Stimulated activated CD4-positive, alpha-beta T cell treated with anti-CD3 and anti-CD28 coated beads, Interleukin-1b, Interleukin-23, amount 100 ng/mL, for 24 hours (primary cell): Measurements from ENCODE around the gene CST5.
"Not testable (repeated sequence)": the region's sequence is repeated elsewhere in the genome, so short reads cannot be mapped to it uniquely, and the experiment has no call there.

Experiments used
- DNase-seq, 4 experiments: peaks; one replicate each; pipeline ENCODE4 v3.0.0-alpha.2; 2020; ENCODE audit warnings: low read depth in 4 of 4, low spot score in 1 of 4

Gene CST5

GRCh38 chr20:23890867-23891266 is 11.3 kb upstream of the CST5 start:
- not testable (repeated sequence) for DNase-seq

- DNase-seq = peak; percentile 12 to 32 (median 28)
Measured at GRCh38 chr20:23889775-23890187, 10.2 kb upstream of the CST5 start.

GRCh38 chr20:23887856-23888255 is 8.3 kb upstream of the CST5 start:
- DNase-seq = no peak

- DNase-seq = no peak
Measured at GRCh38 chr20:23884771-23885162, 5.2 kb upstream of the CST5 start.

- no peak for DNase-seq
Measured at GRCh38 chr20:23884136-23884770, 4.7 kb upstream of the CST5 start.

- DNase-seq = no peak
Measured at GRCh38 chr20:23881371-23881770, 1.8 kb upstream of the CST5 start.

- DNase-seq = no peak
Measured at GRCh38 chr20:23880417-23880816, 869 bp upstream of the CST5 start.

- DNase-seq = no peak
Measured at GRCh38 chr20:23879811-23880374, 345 bp upstream of the CST5 start.

- DNase-seq = no peak
Measured at GRCh38 chr20:23878787-23879186, 761 bp downstream of the CST5 start.

GRCh38 chr20:23878016-23878542 is 1.5 kb downstream of the CST5 start:
- DNase-seq = not testable (repeated sequence)

GRCh38 chr20:23877524-23877923 is 2.0 kb downstream of the CST5 start:
- DNase-seq = no peak

GRCh38 chr20:23875606-23876237 is 3.8 kb downstream of the CST5 start:
- no peak for DNase-seq

- DNase-seq = no peak
Measured at GRCh38 chr20:23874747-23875146, 4.8 kb downstream of the CST5 start.

GRCh38 chr20:23873370-23874015 is 6.1 kb downstream of the CST5 start:
- DNase-seq = no peak

GRCh38 chr20:23872065-23872464 is 7.5 kb downstream of the CST5 start:
- no peak for DNase-seq

GRCh38 chr20:23870461-23870860 is 9.1 kb downstream of the CST5 start:
- no peak for DNase-seq

GRCh38 chr20:23869520-23869919 is 10.0 kb downstream of the CST5 start:
- no peak for DNase-seq

- DNase-seq = no peak
Measured at GRCh38 chr20:23868321-23868720, 11.2 kb downstream of the CST5 start.

GRCh38 chr20:23867152-23867776 is 12.3 kb downstream of the CST5 start:
- no peak for DNase-seq

- DNase-seq = not testable (repeated sequence)
Measured at GRCh38 chr20:23860771-23861170, 18.8 kb downstream of the CST5 start.

- DNase-seq = no peak
Measured at GRCh38 chr20:23857962-23858595, 21.5 kb downstream of the CST5 start.
